ENCODE data around the gene DUS1L.

DNA sequence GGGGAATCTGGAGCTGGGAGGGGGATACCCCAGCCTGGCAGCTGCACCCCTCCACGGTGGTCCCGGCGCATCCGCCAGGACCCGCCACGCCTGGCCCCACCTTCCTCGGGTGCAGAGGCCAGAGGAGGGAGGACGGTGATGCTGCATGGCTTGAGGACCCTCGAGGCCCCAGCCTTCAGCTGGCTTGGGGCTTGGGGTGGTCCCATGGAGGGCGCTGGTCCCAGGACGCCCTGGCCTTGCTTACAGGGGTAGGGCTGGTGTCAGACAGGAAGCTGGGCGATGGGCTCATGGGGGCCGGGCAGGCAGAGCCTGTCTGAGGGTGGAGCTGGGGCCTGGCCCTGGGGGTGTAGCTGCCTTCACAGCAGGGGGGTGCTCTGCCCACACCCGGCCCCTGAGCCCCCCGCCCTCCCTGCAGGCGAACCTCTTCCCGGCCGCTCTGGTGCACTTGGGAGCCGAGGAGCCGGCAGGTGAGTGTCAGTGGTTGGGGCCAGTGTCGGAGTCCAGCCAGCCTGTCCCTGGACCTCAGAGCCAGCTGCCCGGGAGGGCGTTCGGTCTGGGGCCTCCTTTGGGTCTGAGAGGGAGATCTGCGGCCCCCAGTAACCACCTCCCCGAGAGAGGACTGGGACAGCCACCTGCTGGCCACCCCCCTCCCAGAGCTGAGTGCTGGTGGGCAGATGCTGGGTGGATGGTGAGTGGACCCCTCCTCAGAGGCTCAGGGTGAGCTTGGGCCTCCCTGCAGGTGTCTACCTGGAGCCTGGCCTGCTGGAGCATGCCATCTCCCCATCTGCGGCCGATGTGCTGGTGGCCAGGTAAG is 49.3 kb downstream of the DUS1L start:
- TF ChIP-seq, protein P1, sequence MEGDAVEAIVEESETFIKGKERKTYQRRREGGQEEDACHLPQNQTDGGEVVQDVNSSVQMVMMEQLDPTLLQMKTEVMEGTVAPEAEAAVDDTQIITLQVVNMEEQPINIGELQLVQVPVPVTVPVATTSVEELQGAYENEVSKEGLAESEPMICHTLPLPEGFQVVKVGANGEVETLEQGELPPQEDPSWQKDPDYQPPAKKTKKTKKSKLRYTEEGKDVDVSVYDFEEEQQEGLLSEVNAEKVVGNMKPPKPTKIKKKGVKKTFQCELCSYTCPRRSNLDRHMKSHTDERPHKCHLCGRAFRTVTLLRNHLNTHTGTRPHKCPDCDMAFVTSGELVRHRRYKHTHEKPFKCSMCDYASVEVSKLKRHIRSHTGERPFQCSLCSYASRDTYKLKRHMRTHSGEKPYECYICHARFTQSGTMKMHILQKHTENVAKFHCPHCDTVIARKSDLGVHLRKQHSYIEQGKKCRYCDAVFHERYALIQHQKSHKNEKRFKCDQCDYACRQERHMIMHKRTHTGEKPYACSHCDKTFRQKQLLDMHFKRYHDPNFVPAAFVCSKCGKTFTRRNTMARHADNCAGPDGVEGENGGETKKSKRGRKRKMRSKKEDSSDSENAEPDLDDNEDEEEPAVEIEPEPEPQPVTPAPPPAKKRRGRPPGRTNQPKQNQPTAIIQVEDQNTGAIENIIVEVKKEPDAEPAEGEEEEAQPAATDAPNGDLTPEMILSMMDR (IDR thresholded peaks at IDR 0.05), result no peak
- TF ChIP-seq POLR2A (IDR thresholded peaks at IDR 0.05), result no peak
